ENCODE data around the gene EML6. TPM values are rescaled to one million over a fixed set of nuclear protein-coding genes. Genes with fewer than 3 reads are reported as not detected.
"Not testable (repeated sequence)": the region's sequence is repeated elsewhere in the genome, so short reads cannot be mapped to it uniquely, and the experiment has no call there.

The EML6 gene
- total and polyA plus RNA-seq, 2 experiments from 2014 or later: 2.7 to 6.2 TPM

DNA sequence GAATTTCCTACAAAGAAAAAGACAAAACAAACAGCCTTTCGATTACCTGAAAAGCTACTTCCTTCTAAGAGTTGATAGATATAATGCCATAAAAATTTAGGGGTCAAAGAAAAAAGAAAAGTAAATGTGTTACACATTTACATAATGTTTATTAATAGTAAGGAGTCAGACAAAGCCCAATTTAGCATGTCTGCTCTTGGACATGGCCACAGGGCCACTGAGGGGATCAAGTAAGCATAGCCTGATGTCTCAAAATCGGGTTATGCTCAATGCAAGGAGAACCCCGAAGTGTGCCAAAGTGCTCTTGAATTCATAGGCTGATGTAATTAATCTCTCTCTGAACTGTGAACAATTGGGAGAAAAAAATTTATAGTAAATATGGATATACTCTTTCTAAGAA is 265.1 kb downstream of the EML6 start (continued):
- TF ChIP-seq REST (IDR thresholded peaks at IDR 0.05; ENCODE audit: unreplicated experiment) (no peak), EZH2 (IDR thresholded peaks at IDR 0.05; ENCODE audit: low read depth, unreplicated experiment) (no peak), STAT1 (IDR thresholded peaks at IDR 0.05; ENCODE audit: unreplicated experiment) (no peak), ZNF114 (CRISPR knock-in tag; IDR thresholded peaks at IDR 0.05) (no peak), EZH2phosphoT487 (IDR thresholded peaks at IDR 0.05; ENCODE audit: unreplicated experiment) (no peak), CREB1 (CRISPR knock-in tag; IDR thresholded peaks at IDR 0.05; ENCODE audit: low read depth) (no peak), NANOG (IDR thresholded peaks at IDR 0.05; ENCODE audit: borderline replicate concordance) (no peak), CTCF (conservative IDR thresholded peaks at IDR 0.05; ENCODE audit: low read depth in 2 of 2) (no peak), JUNB (IDR thresholded peaks at IDR 0.05; ENCODE audit: unreplicated experiment) (no peak)

DNA sequence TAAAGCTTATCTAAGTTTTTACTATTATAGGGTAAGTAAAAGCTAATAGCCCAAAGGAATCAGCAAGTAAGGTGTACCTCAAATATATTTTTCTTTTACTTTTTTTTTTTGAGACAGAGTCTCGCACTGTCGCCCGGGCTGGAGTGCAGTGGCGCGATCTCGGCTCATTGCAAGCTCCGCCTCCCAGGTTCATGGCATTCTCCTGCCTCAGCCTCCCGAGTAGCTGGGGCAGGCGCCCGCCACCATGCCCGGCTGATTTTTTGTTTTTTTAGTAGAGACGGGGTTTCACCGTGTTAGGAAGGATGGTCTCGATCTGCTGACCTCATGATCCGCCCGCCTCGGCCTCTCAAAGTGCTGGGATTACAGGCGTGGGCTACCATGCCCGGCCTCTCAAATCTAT is 267.2 kb downstream of the EML6 start:
- not testable (repeated sequence) for ATAC-seq; H3K9me3 Mint-ChIP-seq; H2AFZ ChIP-seq; H3K4me3 Mint-ChIP-seq; H3K27ac ChIP-seq (ENCODE audit: low read depth); H3K27me3 Mint-ChIP-seq (ENCODE audit: insufficient read depth, low read depth, poor library complexity); H3K27ac Mint-ChIP-seq; H3K9me2 ChIP-seq (ENCODE audit: insufficient read depth); H3K36me3 ChIP-seq (ENCODE audit: insufficient read depth); H3K27me3 ChIP-seq (ENCODE audit: insufficient read depth); H3K4me2 ChIP-seq; H3K4me3 ChIP-seq; DNase-seq (ENCODE audit: low spot score); H3F3A ChIP-seq (replicated peaks; ENCODE audit: low read depth); H3K36me3 Mint-ChIP-seq (ENCODE audit: low read depth)
- H3K79me2 ChIP-seq (replicated peaks; ENCODE audit: insufficient read depth): peaks cover 100% of the 10 kb centered on the region
- peaks cover 28% of the 10 kb centered on the region; the same call in 2 of the 3 replicates for H3K4me1 Mint-ChIP-seq
- peaks cover 17% of the 10 kb centered on the region for H3K4me1 ChIP-seq (ENCODE audit: insufficient read depth)
- peaks cover 48% of the 10 kb centered on the region for H4K20me1 ChIP-seq (replicated peaks; ENCODE audit: insufficient read depth)

DNA sequence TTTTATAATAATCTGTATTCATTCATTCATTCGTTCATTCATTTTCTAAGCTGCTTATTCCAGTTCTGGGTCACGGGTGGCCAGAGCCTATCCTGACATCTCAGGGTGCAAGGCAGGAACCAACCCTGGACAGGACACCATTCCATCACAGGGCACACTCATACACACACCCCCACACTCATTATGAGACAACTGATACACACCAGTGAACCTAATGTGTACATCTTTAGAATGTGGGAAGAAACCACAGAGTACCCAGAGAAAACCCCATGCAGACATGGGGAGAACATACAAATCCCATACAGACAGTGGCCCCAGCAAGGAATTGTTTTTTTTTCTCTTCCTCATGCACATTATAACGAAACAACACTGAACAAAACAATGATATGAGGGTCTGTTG is 272.1 kb downstream of the EML6 start:
- no peak overlapping the region for H2AFZ ChIP-seq
- peaks cover 100% of the 10 kb centered on the region for H3K79me2 ChIP-seq (replicated peaks; ENCODE audit: insufficient read depth)
- no peak for ATAC-seq
- peaks cover 20% of the 10 kb centered on the region for H3K4me1 ChIP-seq (ENCODE audit: insufficient read depth)
- no peaks in the 10 kb centered on the region for H3K27me3 ChIP-seq (ENCODE audit: insufficient read depth)
- TF ChIP-seq CTCF (conservative IDR thresholded peaks at IDR 0.05; ENCODE audit: low read depth in 2 of 2): no peak
- no peak for TF ChIP-seq EZH2phosphoT487 (IDR thresholded peaks at IDR 0.05; ENCODE audit: unreplicated experiment)
- no peak for TF ChIP-seq ZNF331 (CRISPR knock-in tag; IDR thresholded peaks at IDR 0.05; ENCODE audit: low read depth)
- TF ChIP-seq NANOG (IDR thresholded peaks at IDR 0.05; ENCODE audit: borderline replicate concordance): no peak
- no peak overlapping the region for H3K4me3 Mint-ChIP-seq
- H3K27me3 Mint-ChIP-seq (ENCODE audit: insufficient read depth, low read depth, poor library complexity): no peaks in the 10 kb centered on the region
- no peak for DNase-seq (ENCODE audit: low spot score)
- H3K9me2 ChIP-seq (ENCODE audit: insufficient read depth): no peaks in the 10 kb centered on the region
- no peak overlapping the region for H3K27ac Mint-ChIP-seq
- no peaks in the 10 kb centered on the region for H3K36me3 Mint-ChIP-seq (ENCODE audit: low read depth)
- H3K4me2 ChIP-seq: no peak overlapping the region
- peaks cover 59% of the 10 kb centered on the region for H4K20me1 ChIP-seq (replicated peaks; ENCODE audit: insufficient read depth)
- no peak overlapping the region for H3K4me3 ChIP-seq
- H3K4me1 Mint-ChIP-seq: peaks cover 27% of the 10 kb centered on the region
- H3K27ac ChIP-seq (ENCODE audit: low read depth): no peak overlapping the region
- H3K9me3 Mint-ChIP-seq: no peaks in the 10 kb centered on the region
- no peaks in the 10 kb centered on the region; the same call in 1 of the 2 replicates for H3K36me3 ChIP-seq (ENCODE audit: insufficient read depth)
- no peaks in the 10 kb centered on the region for H3F3A ChIP-seq (replicated peaks; ENCODE audit: low read depth)

All from GM23338 (cell line).